Activated gamma-delta T cell treated with anti-CD3 and anti-CD28 coated beads, Interleukin-2, amount 50 U/mL, for 16 hours (primary cell): Measurements from ENCODE around the gene ANGEL1.

ENCODE experiments used
- DNase-seq: peaks from one replicate; pipeline ENCODE4 v3.0.0-alpha.2; 2020; ENCODE audit warnings: low read depth

The ANGEL1 gene, protein sequence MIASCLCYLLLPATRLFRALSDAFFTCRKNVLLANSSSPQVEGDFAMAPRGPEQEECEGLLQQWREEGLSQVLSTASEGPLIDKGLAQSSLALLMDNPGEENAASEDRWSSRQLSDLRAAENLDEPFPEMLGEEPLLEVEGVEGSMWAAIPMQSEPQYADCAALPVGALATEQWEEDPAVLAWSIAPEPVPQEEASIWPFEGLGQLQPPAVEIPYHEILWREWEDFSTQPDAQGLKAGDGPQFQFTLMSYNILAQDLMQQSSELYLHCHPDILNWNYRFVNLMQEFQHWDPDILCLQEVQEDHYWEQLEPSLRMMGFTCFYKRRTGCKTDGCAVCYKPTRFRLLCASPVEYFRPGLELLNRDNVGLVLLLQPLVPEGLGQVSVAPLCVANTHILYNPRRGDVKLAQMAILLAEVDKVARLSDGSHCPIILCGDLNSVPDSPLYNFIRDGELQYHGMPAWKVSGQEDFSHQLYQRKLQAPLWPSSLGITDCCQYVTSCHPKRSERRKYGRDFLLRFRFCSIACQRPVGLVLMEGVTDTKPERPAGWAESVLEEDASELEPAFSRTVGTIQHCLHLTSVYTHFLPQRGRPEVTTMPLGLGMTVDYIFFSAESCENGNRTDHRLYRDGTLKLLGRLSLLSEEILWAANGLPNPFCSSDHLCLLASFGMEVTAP

DNA sequence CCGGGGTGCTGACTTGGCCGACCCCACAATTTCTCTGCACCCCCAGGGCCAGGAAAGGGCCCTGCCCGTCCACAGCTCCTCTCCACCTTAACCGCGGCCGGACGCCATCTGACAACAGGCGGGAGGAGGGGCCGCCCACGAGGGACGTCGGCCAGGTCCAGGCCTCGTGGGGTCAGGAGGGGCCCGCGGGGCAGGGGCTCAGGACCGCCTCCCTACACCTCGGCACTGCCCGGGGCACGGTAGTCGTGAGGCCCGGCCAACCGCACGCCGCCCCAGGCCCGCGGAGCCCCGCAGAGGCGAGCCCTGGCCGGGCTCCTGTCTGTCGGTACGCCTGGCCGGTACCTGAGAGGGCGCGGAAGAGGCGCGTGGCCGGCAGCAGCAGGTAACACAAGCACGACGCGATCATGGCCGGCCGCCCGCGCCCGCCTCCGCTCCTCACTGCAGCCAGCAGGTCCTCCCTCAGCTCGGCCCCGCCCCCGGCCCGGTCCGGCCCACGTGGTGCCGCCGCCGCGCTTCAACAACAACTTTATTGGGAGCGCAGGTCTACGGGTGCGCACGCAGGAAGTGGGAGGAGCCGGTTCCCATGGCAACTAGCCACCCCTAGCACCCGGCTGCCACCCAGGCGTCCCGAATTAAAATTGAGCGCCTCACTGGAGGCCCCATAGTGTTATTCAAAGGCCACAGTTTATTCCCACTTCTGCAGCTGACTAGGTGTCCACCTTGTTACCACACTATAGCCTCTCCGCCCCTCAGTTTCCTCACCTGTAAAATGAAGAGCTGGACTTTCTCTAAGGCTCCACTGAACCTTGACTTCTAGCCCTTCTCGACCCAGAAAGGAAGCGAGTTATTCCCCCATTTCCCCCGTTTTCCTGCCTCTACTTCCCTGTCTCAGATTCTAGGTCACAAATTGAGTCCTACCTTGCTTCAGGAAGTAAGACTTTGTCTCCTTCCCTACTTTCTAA is at the start of gene ANGEL1:
Gene ANGEL1, minus strand, starts transcription at position 461 of the 962 bp plus-strand sequence. Its CDS starts 55 bp downstream, at position 406.
- DNase-seq: peak; percentile 94

DNA sequence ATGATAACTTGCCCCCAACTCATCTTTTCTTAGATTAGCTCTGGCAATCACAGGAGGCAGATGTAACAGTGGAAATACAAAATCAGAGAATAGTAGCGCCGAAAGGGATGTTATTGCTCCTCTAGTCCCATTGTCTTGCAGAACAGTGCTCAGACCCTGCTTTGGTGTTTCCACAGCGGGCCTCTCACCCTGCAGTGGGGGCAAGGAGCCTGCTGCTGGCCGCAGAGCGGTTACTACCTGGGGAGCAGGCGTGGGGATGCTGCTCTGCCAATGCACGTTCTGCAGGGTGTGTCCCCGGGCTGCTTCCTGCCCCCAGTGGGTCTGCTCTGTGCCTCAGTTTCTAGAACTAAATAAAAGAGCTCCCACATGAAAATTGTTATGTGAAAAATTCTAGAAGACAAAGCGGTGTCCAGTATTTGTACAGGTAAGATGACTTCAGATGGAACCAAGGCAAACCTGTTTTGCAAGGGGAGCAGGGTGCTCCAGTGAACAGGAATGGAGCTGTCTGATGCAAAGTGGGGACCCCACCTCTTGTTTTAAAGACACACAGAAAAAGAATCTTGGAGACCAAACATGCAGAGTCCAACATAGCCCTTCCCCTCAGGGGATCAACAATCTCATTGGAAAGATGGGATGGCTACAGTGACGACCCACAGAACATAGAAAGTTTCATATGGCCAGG is 49.0 kb upstream of the ANGEL1 start:
- no peak for DNase-seq

DNA sequence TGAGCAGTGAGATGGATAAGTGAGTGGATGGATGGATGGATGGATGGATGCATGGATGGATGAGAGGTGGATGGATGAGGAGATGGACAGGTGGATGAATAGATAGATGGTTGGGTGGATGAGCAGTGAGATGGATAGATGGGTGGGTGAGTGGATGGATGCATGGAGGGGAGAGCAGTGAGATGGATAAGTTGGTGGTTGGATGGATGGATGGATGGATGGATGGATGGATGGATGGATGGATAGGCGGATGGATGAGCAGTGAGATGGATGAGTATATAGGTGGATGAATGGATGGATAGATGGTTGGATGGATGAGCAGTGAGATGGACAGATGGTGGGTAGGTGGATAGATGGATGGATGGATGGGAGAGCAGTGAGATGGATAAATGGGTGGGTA is 44.1 kb upstream of the ANGEL1 start:
- no peak for DNase-seq

DNA sequence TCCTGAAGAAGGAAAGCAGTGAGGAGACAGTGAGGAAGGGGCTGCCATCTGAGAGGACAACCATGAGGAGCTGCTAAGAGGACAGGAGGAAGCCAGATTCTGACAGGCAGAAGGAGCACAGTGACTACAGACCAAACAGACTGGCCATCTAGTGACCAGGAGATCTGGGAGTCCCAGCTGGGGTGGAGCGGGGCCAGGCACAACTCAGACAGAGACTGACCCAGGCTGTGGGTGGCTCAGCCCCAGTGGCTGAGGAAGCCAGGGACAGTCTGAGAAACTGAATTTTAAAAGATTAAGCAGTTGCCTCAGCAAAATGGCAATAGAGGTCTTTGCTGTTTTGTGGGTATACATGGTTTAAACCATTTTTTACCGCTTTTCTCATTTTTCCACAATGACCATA is 42.4 kb upstream of the ANGEL1 start:
- no peak for DNase-seq

DNA sequence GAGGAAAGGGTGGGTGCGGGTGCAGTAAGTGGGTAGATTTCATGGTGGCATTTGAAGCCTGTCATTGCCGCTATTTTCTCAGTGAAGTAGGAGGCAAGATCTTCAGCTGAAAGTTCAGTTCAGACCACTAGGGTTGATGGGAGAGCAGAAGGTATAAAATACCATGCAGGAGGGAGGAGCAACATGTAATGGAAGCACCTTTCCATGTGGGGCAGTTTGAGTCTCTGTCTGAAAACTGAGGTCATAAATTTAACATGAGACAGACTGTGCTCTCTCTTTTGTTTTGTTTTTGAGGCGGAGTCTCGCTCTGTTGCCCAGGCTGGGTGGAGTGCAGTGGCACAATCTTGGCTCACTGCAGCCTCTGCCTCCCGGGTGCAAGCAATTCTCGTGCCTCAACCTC is 36.2 kb upstream of the ANGEL1 start:
- no peak for DNase-seq

DNA sequence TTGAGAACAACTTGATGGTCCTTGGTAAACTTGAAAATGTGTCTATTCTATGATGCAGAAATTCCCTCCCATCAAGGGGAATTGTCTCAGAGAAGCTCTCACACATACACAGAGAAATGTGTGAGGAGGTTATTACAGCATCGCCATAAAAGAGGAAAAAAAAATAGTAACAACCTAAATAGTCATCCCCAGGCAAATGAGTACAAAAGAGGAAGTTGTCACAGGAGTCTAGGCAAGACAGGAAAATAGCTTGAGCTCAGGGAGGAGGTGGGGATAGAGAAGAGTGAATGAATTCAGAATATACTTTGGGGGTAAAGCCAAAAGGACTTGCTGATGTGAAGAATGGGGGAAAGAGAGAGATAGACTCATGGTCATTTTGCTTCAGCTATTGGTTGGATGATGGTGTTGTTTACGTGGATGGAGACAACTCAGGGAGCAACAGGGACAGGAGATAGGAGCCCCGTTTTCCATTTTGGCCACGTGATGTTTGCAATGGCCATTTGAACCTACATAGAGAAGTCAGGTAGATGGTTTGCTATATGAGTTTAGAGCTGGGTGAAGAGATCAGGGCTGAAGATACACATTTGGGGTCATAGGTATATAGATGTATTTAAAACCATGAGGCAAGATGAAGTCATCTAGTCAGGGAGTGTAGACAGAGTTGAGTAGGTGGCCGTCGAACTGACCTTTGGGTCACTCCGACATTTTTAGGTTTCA is 33.8 kb upstream of the ANGEL1 start:
- DNase-seq: no peak

DNA sequence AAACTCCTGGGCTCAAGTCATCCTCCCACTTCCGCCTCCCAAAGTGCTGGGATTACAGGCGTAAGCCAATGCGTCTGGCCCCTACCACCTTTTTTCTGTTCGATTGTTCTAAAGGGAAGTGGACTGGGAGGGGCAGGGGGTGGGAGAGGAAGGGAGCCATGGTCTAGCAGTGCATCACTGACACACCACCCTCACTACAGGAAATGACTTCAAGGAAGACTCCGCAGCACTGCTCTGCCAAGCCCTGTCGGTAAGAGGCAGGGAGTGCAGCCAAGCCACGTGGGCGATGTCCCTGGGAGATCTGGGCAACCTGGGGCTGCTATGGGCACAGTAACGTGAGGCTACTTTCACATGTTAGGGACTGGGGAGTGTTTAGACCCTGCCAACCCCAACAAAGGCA is 31.5 kb upstream of the ANGEL1 start:
- peak; percentile 25 for DNase-seq

DNA sequence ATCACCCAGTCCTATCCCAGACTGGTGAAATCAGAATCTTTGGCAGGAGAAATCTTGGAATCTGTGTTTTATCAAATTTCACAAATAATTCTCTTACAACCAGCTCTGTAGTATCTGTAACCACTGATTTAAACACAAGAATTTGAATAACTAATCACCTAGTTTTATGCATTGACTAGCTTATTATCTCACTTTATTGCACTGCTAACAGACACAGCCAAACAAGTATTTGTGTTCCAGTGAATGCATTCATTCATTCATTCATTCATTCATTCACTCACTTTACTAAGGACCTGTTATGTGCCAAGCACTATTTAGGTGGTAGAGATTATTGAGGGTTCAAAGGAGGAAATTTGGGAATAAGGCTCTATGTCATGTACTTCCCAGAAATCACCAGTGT is 29.7 kb upstream of the ANGEL1 start:
- DNase-seq: no peak

DNA sequence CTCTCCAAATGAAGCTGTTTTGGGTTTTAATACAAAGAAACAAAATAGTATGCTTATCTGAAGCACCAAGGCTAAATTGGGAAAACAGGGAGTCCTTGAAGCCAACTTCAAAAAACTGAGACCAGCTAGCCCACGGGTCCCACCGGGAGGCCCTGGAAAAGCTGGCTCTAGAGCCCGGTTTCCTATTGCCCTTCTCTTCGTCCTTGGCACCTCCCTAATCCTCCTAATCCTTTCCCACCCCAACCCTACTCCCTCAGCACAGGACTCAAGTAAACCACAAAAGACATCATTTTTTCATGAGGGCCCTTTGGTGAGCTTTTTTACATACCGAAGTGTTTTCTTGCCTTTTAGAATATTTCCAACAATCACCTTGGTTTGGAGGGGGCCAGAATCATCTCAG is 24.8 kb upstream of the ANGEL1 start:
- DNase-seq: no peak

DNA sequence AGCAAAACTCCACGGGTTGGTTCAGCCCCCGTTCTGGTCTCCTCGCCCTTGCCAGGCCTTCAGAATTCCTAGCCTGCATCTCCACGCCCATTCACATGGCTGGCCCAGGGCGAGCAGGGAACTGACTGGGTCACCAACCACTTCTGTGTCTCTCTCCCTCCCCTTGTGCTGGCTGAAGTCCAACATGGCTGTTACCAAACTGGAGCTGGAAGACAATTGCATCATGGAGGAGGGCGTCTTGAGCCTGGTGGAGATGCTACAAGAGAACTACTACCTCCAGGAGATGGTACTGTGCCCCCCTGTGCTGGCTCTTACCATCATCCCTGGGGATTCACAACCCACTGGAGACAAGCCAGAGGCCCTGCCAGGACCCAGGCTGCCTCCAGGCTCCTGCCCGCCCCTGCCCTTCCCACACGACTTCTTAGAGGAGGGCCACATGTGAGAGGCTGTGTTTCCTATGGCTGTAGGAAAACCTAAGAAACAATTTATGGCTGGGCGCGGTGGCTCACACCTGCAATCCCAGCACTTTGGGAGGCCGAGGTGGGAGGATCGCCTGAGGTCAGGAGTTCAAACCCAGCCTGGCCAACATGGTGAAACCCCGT is 23.4 kb upstream of the ANGEL1 start:
- no peak for DNase-seq

DNA sequence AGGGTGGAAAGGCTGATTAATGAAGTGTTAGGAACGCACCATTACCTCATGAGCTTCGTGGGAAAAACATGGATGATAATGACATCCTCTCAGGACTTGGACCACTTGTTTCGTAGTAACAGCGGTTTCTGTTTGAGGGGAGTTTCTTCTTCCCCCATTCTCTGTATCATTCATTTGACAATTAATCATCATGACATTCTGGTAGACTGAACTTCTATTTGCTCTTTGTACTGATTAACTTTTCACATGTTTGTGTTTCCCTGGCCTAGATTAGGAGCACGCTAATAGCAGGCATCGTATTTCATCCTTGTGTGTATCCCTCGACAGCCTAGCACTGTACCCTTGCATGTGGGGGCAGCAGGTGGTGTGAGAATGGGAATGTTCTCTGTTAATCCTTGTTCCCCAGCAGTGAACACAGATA is 21.6 kb upstream of the ANGEL1 start:
- no peak for DNase-seq

DNA sequence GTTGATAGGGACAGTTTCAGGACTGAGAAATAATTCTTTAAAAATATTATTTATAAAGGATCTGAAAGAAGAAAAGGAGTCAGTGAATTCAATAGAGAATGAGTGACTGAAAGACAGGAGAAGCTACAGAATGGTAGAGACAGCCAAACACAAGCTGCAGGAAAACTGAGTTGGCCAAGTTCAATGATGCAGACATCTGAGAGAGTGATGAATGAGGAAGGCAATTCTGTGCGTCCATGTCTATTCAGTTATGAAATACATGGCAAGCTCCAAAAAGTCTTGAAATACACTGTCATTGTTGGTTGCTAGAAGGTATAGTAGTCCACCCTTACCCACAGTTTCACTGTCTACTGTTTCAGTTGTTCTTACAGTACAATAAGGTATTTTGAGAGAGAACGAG is 20.3 kb upstream of the ANGEL1 start:
- no peak for DNase-seq

DNA sequence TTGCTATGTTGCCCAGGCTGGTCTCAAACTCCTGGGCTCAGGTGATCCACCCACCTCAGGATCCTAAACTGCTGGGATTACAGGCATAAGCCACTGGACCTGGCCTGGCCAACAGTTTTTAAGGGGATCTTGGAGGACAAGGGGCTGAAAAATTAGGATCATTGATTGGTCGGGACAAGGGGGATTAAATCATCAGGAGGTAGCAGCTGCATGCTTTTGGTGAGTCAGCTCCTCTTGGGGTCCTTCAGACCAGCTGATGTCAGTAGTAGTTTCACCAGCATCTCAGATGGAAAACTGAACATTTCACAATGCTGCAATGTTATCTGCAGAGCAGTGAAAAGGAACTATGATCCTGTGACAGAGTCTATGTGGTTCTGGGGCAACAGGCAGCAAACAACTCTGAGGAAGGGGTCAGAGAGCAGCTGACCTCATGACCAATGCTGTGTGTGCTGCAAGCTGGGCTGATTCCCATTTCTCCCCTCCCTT is 19.9 kb upstream of the ANGEL1 start:
- no peak for DNase-seq

DNA sequence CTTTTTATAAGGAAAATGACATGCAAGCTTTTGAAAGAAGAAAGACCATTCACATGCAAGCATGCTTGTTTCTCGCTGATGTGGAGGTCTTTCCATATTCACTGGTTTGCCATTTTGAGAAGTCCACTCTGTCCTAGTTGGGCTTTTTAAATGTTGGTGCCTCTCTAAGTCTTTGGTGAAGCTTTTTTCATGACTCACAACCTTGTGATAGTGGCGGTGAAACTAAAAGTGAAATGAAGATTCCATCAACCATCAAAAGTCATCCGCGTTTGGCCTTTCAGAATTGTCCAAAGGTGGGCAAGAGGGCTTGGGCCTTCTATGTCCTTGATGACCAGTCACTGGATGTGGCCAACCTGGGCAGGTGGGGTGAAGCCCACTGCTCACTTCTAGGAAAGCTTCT is 17.9 kb upstream of the ANGEL1 start:
- DNase-seq: no peak

DNA sequence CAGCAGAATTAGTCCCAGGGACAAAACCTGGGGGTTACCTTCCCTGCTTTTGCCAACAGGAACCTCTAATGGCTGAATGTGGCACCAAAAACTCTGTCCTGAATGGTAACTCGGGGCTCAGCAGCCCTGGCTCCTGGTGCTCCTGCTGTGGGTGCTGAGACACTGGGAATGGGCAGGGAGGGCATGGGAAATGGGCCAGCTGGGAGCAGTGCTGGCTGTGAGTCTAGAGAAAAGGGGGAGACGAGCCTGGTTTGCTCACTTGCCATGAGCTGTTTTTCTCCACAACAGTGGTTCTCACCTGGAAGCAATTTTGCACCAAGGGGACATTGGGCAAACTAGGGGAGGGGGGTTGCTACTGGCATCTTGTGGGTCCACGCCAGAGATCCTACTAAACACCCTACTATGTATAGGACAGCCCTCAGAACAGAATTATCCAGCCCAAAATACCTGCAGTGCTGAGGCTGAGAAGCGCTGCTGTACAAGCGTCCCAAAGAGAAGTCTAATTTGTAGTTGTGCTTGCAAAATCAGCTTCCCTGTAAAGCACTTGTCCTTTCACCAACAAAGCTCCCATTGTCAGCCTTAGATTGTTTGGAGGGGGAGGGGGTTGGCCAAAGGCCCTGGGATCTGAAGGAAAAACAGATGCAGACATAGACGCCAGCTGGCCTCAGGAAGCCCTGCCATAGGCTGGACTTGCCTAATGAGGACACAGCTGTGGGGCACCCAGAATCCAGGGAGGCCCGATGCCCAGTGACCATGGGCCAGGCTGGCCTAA is 17.2 kb upstream of the ANGEL1 start:
- no peak for DNase-seq

DNA sequence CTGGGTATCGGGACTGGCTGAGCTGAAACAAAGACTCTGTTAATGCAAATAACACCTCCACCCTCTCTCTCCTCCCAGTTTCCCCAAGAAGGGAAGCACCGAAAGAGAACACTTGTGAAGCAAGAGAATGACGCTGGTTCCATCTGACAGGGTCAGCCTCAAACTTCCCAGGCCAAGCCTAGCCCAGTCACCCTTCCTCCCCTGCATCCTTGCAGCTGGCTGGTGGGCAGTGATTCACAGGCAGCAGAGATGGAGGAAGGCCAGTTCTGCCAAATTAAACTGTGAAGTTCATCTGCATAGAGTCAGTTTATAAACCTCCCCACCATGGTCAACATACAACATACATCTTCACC is 16.3 kb upstream of the ANGEL1 start:
- DNase-seq: no peak

DNA sequence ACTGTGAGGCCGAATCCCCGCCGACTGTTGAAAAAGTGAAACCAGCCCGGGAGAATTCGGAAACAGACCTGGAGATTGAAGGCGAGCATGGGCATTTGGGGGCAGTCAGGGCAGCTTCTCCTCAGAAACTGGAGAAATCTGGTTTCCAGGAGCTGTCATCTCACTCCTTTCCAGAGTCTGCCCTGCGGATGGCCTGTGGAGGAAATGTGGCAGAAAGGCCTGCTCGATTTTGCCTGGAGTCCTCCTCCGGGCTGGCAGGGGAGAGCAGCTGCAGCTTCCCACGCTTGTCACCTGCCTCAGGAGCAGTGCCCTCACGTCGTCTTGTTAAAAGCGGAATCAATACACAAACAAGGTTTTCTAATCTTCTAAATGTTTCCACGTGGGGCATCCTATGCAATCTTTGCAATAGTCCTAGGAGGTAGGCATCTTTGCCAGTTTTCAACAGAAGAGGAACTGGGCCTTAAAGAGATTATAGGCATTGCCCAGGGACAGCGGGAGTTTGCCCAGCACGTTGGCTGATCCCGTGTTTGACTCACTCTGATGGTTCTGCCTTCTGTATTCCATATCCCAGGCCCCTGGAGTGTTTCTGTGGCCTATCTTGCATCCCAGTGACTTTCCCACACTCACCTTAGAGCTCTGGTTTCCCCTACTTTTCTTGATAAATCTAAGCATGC is 15.8 kb upstream of the ANGEL1 start:
- no peak for DNase-seq

DNA sequence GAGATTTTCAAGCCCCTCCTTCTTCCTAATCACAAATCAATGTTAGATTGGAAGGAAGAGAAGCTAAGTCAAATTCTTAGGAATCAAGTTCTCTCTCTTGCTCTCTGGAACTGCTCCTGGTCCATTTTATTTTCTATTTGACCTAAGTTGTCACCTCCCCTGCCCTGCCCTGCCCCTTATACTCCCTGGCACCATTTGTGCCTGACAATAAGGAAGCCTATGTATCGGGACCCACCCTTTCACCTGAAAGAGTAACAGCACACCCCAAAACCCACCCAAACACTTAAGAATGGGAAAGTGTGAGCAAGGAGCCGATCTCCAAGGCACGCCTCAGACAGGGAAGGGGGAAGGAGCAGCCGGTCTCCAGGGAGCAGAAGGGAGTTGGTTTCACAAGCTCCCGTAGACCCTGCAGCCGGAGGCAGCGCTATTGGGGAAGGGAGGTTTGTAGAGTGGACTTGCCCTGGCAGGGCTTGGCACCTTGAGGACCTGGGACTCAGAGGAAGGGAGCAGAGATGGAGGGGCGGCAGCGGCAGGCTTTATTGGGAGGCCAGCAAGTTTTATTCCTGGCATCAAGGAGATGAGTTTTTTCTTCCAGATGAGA is 15.1 kb upstream of the ANGEL1 start:
- DNase-seq: no peak

DNA sequence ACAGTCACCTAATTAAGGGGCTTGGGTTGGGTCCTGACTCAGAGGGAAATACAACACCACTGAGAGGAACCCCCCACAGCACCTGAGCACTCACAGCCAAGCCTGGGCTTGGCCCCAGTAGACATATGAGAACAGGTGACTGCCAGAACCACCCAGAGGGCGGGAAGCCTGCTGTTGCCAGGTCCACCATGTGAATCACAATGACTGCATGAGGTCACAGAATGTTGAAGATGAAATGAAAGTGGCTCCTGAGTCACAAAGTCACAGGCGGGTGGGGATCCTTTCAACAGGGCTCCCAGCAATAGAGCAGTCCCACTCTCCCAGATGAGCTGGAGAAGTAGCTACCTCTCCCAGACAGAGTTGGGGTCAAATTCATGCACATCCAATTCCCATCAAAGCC is 13.4 kb upstream of the ANGEL1 start, which contains the start of gene LRRC74A:
Gene LRRC74A, plus strand, starts transcription at position 287 of the 400 bp plus-strand sequence. CDS start 290 bp downstream, outside the sequence.
- DNase-seq: no peak
